Measurements from ENCODE around the gene NOTCH2.

NOTCH2 gene

DNA sequence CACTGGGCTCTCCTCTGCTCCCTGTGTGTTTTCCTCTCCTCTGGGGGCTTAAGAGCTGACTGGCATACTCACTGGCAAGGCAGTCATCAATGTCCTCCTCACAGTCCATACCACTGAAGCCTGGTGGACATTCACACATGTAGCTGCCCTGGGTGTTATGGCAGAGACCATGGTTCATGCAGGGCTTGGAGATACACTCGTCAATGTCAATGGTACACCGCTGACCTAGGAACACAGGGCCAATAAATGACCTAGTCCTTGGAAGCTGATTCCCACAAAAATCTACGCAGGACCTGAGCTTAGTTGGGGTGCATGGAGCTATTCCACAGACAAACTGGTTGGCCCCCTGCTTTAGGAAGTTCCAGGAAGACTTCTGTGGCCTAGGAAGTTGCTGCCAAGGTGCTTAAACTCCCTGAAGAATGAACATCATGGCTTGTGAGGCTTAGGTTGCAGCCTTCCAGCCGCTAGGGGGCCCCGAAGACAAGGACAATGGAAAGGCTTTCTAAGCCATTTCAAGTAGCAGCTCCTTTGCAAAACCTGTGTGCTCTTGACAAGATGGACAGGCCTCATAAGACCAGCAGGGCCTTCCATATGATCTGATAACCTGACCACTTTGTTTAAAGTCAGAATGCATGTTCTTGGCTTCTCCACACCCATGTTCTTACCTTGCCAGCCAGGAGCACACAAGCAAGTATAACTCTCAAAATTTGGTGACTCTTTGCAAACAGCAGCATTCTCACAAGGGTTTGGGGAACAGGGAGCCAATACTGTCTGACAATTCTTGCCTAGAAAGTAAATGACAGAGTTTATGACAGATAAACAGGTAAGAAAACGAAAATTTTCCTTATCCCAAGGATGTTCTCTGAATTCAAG is 120.9 kb downstream of the NOTCH2 start:
- peak in 54 of 58 donors; percentile 5 to 87 (median 48) for DNase-seq

DNA sequence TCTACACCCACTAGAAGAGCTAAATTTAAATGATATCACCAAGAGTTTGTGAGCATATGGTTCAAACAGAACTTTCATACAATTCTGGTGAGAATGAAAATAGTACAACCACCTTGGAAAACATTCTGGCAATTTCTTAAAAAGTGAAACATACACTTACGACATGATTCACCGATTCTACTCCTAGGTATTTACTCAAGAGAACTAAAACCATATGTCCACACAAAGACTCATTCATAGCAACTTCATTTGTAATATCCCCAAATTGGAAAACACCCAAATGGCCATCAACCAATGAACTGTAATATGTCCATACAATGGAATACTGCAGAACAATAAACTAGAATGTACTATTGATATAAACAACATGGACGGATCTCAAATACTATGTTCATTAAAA is 122.0 kb downstream of the NOTCH2 start:
- no peak for DNase-seq

GRCh38 chr1:119946724-119947123 is 122.7 kb downstream of the NOTCH2 start:
- no peak for DNase-seq

DNA sequence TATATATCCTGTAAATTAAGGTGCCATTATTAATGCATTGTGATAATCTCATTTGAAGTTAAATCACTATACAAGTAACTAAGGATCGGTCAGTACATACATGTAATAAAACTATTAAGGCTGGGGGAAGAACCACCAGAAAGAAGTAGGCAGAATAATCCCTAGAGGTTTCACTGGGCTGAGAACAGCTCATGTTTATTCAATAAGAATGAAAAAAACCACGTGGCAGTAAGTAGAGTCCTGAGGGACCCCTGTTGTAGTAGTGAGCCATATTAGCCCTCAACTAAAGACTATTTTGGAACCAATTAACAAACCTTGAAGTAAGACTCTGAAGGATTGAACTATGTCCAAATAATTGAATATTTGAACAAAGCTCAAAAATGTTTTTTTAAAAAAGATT is 126.2 kb downstream of the NOTCH2 start:
- DNase-seq: no peak

DNA sequence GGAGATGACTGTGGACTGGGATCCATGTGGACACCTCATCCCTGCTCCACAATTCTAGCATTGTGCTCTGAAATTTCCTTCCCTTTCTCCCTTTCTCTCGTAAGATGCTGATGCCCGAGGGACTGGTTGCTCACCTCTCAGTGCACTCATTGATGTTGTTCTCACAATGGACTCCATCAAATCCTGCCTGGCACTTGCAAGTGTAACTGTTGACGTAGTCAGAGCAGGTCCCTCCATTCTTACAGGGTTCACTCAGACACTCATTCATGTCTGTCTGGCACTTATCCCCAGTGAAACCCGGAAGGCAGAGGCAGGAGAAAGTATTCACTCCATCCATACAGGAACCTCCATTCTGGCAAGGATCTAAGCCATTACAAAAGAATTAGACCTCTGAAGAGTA is 128.1 kb downstream of the NOTCH2 start:
- no peak for DNase-seq

DNA sequence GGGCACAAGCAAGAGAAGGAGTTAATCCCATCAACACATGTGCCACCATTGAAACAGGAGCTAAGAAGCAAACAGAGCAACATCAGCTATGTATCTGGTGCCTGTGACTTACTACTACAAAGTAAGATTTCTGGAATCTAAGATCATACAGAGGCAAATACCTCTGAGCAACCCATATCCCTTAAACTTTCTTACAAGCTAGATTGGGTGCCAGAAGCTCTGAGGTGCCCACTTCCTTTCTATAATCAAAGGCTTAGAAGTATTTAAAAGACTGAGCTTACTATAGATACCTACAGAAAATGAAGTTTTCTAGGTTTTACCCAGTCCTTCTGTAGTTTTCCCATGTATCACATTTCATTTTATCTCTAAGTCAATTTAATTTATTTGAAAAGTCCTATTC is 128.8 kb downstream of the NOTCH2 start:
- DNase-seq: no peak

GRCh38 chr1:119937198-119937597 is 132.3 kb downstream of the NOTCH2 start:
- DNase-seq: no peak

- no peak for DNase-seq
Observed at GRCh38 chr1:119935915-119936314, 133.5 kb downstream of the NOTCH2 start.

DNA sequence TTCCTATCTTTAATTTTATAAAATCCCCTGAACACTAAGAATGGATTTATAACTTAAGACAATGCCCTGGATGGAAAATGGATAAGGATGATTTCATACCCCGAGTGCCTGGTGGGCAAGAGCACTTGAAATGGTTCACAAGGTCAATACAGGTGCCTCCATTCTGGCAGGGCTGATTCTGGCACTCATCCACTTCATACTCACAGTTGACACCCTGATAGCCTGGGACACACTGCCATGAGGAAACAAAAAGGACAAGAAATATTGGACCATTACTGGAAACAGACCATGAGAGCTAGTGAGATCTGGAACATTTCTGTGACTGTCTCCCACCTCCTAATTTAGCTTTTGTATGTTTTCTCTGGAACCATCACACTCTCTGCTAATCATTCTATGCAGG is 134.1 kb downstream of the NOTCH2 start:
- no peak for DNase-seq

GRCh38 chr1:119933397-119933796 is 136.1 kb downstream of the NOTCH2 start:
- DNase-seq: no peak

DNA sequence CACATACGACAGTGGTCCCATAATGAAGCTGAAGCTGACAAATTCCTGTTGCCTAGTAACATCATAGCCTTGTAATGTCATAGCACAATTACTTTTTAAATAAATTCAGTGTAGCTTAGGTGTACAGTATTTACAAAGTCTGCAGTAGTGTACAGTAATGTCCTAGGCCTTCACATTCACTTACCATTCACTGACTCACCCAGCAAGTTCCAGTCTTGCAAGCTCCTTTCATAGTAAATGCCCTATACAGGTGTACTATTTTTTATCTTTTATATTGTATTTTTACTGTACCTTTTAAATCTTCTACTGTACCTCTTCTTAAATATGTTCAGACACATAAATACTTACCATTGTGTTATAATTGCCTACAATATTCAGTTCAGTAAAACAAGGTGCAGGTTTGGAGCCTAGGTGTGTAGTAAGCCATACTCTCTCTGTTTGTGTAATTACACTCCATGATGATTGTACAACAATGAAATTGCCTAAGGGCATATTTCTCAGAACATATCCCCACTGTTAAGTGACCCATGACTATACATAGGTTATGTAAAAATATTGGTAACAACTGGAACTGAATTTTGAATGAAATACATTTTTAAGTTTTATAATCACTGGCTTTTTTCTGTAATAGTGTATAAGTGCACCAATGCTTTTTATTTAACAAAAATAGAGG is 139.7 kb downstream of the NOTCH2 start:
- DNase-seq: no peak

DNA sequence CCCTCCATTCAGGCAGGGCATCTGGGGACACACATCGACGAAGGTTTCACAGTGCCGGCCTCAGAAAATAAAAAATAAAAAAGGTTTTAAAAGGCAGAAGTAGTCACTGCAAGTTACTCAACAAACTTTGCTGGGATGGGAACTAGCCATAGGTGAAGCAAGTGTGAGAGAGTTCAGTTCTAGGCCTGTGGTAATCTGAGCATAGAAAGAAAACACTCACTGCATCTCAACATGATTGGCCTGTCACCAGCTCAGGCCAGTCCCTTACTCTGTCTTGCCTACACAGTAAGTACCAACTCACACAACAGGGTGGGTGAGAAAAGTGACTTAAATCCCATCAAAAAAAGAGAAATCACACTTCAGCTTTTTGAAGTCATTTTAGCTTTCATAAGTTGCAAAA is 142.9 kb downstream of the NOTCH2 start:
- no peak for DNase-seq

GRCh38 chr1:119924948-119925898 is 144.2 kb downstream of the NOTCH2 start:
- DNase-seq: peak in 1 of 58 donors; percentile 9

GRCh38 chr1:119920104-119920968 is 149.1 kb downstream of the NOTCH2 start:
- no peak for DNase-seq

- DNase-seq: no peak
Observed at GRCh38 chr1:119919241-119919640, 150.2 kb downstream of the NOTCH2 start.

- DNase-seq: no peak
Observed at GRCh38 chr1:119918301-119918700, 151.2 kb downstream of the NOTCH2 start.

DNA sequence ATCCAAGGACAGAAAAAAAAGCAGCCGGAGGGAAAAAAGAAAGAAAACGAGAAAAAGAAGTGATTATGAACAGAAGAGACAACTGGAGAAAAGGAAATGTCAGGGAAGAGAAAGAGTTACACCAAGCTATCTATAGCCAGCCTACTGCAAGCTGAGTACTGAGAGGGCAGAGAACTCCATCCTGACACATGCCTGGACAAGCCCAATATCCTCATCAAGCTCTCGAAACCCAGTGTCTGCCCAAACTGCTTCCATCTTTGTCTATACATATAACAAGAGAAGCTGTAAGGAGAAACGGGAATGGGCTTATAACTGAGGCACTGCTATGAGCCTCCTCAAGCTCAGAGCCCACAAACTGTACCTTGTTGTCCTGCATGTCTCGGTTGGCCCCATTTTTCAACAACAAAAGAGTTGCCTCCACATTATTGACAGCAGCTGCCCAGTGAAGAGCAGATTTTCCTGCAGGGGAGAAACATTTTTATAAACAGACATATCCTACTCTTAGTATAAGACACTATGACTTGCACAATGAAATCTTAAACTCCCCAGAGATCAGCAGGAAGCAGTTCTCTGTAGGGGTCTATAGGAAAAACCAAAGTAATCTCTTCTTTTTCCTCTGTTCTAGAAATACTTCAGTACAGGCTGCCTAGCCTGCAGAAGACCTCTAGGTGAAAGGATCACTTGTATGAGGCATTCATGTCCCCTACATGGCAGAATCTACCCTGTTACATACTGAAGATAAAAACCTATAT is 152.0 kb downstream of the NOTCH2 start:
- DNase-seq: no peak

- no peak for DNase-seq
Observed at GRCh38 chr1:119915517-119915916, 153.9 kb downstream of the NOTCH2 start.

GRCh38 chr1:119914071-119914470 is 155.4 kb downstream of the NOTCH2 start:
- no peak for DNase-seq

DNA sequence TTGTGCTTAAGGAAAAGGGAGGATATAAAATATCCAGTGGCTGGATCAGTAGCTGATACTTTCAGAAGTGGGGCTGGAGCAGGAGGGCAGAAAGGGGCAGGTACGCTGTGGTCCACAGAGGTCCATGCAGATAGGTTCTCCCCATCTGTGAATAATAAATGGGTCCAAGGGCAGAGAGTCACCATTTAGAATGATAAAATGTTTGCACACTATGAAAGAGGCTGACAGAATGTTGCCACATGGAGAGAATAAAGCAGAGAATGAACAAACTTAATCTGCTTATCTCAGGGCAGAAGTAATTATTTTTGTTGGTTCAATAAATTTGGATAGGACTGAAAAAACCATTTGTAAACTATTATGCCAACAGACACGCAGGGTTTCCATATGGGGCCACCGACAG is 156.5 kb downstream of the NOTCH2 start:
- DNase-seq: no peak

Measured in anterior cingulate cortex (tissue), 58 donors.